Measurements from ENCODE around the gene AMDHD1.
"Not testable (repeated sequence)": the region's sequence is repeated elsewhere in the genome, so short reads cannot be mapped to it uniquely, and the experiment has no call there.

AMDHD1 gene

DNA sequence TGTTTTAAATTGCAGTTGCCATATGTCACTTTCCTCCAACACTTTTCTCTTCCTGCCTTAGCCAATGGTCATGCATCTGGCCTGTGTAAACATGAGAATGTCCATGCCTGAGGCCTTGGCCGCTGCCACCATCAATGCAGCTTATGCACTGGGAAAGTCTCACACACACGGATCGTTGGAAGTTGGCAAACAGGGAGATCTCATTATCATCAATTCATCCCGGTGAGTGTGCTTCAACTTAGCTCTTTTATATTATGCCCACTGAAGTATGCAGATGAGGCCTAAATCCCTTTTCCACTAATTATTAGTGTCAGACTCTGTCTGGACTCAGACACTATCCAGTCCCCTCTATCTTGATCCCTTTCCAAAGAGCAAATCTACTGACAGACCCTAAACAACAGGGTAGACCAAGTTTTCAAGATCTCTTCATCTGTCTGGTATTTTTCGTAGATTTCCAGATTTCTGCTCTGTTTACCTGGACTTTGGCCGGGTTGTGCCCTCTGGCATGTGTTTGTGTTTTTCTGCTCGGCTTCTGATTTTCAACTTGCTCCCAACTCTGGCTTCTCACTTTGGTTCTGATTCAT is 23.2 kb downstream of the AMDHD1 start:
- no peak for DNase-seq

DNA sequence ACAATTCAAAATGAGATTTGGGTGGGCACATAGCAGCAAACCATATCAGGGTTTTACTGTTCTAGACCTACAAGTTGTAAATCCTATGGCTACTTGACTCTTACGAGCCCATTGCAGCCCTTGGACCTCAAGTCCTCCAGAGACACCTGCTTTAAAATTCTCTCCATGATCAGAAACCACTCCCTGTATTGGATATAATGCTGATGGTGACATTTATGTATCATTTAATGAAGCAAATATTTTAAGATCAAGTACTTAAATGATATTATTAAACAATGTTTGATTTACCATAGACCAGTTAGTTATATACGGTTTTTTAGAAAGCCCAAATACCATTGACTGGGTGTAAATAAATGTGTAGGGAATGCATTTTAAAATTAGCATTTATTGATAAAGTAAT is 24.2 kb downstream of the AMDHD1 start:
- no peak for DNase-seq

DNA sequence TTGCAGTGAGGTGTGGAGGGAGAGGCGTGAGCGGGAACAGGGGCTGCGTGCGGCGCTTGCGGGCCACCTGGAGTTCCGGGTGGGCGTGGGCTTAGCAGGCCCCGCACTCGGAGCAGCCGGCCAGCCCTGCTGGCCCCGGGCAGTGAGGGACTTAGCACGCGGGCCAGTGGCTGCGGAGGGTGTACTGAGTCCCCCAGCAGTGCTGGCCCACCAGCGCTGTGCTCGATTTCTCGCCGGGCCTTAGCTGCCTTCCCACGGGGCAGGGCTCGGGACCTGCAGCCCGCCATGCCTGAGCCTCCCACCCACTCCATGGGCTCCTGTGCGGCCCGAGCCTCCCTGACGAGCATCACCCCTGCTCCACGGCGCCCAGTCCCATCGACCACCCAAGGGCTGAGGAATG is 26.0 kb downstream of the AMDHD1 start:
- not testable (repeated sequence) for DNase-seq

DNA sequence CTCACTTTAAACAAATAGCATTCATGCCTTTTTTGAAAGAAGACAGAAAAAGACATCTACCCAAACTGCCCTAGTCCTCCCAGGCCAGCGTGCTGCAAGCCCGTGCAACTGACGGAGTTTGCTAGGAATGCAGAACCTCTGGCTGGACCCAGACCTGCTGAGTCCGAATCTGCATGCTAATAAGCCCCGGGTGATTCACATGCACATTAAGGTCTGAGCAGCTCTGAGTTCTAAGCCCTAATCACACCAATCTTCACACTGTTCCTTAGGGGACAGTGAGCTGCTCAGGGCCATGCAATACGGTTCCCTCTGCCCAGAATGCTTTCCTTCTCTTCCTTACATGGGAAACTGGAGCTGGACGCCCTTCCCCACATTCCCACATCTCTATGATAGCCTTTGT is 27.8 kb downstream of the AMDHD1 start:
- no peak for DNase-seq

DNA sequence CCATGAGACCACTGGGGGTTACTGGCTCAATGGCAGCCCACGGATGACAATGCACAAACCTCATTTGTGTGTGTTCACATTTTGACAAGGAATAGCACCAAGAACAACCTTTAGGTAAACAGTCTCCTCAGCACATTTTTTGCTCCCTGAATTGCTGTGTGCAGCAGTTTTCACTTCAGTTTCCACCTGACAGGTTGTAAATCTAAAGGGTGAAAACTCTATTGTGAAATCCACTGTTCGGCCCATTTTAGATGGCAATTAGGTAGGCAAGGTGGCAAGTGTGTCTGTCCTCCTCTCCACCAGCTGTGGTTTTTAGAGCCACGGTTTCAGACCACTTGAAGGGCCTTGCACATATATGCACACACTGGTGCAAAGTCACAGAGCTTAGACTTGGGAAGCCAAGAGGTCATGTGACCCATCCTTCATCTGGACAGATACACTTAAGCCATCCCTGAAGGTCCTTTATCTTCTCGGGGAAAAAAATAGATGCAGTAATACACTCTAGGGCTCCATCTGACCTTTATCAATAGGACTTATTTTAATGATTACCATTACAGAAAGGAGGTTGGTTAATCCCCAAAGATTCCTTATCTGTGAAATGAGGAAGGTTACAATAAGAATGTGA is 29.8 kb downstream of the AMDHD1 start:
- DNase-seq: peak; percentile 87

DNA sequence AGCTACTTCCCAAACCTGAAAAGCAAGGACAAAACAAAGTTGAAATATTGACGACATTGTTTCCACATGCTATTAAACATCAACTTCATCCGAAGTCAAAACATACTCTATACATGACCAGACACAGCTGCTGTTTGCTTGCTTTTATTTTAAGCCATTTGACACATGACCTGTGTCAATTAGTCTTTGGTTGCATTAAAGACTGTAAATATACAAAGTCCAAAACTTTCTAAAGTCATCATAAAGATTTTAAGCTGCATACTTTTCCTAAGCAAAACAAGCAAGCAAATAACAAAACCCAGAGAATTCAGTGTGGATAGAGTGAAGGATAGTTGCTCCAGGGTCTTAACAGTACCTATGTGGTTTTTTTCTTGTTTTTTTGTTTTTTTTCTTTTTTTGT is 31.2 kb downstream of the AMDHD1 start:
- DNase-seq: no peak

DNA sequence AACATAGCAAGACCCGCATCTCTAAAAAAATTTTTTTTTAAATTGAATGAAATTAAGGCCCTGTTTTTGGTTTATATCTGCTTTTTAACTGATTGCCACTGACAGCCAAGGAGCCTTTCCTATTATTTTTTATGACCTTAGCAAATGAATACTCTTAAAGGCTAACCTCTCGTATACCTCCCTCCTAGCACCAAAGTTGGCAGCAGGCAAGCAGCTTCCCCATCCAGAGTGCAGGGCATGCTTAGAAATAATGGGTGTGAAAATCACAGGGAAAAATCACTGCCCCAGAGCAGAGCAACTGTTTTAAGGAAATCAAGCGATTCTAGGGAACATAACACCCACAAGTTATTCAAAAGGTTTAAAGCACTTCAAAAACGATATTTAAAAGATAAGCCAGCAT is 32.4 kb downstream of the AMDHD1 start:
- DNase-seq: no peak

DNA sequence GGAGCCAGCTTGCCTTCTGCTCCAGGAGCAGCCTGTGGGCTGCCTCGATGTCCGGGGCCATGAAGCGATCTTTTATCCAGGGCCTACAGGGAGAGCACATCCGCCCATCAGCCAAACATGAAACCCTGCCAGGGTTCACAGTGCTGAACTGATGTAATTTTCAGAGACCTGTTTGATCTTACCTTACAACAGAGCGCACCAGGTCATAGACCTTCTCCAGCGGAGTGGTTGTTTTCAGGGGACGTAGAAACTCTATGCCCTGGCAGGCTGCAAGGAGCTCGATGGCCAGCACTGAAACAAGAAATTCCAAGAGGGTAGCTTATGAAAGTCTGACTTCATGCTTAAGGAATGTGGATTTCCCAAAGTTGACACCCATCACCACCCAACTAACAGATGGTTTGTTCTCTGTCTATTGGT is 33.3 kb downstream of the AMDHD1 start:
- DNase-seq: no peak

DNA sequence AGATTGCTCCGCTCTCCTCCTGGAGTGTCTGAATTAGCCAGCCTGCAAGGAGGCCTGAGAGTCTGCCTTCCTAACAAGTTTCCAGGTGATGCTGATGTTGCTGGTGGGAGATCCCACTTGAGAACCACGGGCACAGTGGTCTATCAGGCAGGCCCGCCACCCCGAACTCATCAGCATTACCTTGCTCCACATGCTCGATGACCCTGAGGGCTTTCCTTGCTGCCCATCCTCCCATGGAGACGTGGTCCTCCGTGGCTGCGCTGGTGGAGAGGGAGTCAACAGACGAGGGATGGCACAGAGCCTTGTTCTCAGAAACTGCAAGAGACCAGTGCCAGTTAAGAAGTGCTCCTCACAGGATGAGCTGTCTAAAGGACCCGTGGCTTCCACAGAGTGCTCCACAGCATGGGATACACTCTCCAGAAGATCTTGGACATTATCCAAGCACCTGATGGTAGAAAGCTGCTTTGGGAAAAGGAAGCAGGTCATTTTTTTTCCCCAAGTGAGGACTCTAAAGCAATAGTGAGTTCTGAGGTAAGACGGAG is 34.7 kb downstream of the AMDHD1 start:
- no peak for DNase-seq

DNA sequence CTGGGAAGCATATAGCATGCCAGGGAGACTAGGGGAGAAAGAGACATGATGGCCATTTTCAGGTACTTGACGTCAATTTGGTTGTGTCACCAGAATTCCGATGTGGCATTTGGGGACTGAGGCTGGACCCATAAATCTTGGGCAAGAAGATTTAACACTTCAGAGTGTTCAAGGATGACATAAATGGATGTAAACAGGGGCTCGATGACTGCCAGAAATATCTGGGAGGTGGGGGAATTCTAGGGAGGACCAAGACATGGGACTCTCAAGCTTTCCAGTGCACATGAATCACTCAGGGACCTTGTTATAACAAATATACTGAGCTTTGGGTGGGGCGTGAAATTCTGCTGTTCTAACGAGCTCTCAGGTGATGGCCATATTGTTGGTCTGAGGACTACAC is 35.2 kb downstream of the AMDHD1 start:
- DNase-seq: no peak

DNA sequence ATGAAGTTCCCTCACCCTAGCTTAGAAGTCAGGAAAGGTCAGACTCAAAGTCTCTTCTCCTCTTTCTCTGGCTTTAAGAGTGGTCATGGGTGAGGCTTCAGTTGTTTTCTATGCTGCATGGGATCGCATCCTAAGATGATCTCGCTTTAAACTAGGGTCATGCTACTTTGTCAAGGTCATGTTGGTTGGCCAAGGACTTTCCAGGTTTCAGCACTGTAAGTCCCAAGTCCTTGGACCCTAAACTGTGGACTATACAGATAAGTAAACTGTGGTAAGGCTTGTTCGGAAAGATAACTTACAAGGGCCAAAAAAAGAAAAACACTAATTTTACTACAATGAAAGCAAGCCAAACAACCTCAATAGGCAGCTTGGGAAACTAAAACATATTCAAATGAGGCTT is 35.6 kb downstream of the AMDHD1 start:
- DNase-seq: no peak

DNA sequence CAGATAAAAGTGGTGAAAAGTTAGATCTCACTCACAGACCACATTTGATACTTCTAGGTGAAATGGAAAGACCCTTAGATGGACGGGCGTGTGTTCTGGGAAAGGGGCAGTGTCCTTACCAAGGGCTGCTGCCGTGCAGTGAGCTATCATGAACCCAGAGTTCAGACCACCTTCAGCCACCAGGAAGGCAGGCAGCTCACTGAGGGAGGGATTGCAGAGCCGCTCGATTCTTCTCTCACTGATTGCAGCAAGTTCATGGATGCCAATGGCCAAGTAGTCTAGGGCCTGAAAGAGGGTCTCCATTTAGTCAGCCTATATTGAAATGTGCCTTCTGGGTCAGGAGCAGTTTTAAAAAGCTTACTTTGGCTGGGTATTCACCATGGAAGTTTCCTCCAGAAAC is 37.3 kb downstream of the AMDHD1 start:
- DNase-seq: no peak

DNA sequence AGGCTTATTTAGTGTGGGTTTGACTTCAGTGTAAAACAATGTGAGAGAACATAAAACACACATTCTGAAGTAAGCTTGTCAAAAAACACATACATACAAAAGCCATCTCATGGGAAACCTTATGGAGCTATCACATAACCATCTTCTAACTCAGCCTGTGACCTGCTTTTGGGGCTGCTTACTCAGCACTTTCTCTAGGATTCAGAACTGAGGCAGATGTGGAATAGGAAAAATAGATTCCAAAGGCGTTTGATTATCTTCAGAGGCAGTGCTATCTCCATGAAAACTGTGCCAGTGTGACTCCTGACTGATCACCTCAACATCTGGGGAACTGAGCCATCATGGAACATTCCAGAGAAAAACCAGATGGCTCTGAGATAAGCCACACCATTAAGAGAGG is 39.5 kb downstream of the AMDHD1 start:
- DNase-seq: no peak

DNA sequence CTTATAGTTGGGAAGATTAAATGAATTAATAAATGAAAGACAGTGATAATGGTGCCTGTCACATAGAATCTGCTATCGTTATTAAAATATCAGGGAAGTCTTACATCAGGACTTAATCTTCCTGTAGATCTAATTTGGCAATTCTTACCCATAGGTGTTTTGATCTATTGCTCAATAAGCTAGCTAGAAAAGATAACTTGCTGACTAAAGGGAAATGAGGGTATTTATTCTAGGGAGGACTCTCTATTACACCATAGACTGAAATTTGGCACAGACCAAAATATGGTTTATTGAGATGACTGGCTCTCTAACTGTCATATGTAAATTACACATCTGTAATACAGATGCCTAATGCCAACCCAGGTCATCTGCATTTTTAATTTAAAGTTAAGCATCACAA is 41.6 kb downstream of the AMDHD1 start:
- no peak for DNase-seq

DNA sequence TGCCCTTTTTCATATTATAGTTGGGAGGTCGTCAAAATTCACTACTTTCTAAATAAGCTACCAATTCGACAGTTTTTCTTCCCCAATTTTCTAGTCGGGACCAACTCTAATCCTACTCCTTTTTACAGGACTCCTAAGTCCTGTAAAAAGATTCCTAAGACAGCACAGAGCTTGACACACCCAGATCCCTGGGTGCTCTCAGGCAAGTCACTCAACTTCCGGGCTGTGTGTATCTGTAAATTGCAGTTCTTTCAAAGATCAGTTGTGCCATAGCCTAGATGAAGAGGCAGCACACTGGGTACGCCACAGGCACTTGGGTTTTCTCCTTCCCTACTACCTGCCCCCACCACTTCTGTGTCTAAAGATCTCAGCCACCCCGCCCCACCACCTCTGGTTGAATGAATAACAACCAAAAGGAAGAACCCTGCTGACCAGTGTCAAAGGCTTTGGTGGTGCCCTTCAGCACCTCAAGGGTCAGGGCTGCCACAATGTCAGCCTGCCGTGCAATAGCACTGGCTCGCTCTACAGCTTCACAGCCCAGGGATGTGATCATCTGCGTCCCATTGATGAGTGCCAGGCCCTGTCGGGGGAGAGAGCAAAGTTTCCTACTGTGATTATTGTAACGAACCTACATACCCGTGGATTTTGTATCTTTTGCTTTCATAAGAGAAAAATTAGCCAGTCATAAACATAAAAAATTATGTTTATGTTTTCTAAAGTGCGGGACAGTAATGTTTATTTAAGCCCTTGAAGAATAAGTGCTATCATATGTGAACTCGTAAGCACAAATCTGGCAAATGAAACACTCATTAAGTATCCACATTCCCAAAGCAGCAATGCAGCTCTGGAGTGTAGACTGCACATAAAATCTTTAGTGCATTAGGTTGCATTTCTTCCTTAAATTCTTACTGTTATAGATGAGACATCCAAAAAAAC is 43.8 kb downstream of the AMDHD1 start:
- no peak for DNase-seq

DNA sequence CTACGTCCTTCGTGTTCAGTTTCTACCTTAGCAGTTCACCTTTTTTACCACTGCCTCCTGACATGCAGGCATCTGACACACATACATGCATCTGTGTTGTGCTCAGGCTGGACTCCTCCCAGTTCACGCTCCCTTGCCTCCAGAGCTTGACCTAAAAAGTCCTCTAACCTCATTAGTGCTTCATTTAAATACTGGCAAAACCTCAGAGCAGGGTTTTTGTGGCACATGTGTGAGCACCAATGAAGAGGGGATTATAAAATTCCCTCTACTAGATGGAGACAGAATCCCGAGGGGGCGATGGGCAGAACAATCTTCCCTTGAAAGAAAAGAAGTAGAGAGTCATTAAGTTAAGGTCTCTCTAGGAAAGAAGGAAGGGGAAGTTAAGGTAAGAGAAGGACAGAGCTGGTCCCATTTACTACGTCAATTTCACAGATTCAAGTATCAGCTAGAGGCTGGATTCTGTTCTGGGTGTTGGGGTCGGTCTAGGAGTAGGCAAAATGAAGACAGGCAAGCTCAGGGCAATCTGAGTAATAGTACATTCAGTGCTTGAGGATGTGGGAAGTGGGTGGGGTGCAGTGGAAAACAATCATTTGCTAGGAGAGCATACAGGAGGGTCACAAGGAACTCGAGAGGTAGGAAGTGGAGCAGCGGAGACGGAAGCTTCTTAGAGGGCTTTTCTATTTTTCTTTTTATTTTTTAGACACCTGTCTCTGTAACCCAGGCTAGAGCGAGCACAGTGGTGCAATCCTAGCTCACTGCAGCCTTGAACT is 45.6 kb downstream of the AMDHD1 start:
- no peak for DNase-seq

DNA sequence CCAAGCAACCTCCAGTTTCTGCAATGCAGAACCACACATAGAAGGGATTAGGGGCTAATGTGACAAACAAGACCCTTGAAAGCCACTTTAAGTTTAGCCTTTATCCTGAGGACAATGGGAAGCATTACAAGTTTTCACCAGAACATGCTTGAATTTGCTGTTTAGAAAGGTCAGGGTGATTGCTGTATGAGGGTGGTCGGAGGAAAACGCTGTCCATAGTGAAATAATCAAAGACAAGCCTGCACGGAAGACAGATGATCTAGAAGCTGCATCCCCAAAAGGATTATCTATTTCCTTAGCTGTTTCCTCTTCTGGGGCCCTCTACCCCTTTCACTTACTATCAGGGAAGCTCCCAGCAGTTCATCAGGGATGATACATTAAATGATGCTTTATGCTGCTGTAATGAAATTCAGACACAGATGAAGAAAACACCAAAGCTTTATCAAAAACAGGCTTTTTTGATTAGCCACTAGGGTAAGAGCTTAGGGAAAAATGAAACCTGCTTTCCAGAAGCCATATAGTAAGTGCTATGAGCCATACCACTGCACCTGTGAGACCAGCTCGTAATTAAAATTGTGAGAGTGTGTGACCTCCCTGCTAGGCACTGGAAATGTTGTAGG is 46.5 kb downstream of the AMDHD1 start:
- DNase-seq: no peak

DNA sequence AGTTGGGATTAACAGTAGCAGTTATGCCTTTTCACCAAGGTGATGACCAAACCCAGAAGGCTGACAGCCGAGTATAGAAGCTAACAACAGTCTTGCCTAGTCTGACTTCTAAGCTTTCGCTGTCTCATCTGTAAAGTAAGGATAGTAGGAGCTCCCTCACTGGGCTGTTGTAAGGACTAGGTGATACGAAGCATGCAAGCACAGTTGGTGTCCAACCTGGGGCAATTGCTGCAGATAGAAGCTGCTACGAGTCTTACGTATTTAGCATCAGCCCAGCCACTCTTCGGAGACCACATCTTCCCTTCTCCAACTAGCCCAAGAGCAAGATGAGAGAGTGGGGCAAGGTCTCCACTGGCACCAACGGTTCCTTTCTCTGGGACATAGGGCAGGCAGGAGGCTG is 47.0 kb downstream of the AMDHD1 start:
- no peak for DNase-seq

DNA sequence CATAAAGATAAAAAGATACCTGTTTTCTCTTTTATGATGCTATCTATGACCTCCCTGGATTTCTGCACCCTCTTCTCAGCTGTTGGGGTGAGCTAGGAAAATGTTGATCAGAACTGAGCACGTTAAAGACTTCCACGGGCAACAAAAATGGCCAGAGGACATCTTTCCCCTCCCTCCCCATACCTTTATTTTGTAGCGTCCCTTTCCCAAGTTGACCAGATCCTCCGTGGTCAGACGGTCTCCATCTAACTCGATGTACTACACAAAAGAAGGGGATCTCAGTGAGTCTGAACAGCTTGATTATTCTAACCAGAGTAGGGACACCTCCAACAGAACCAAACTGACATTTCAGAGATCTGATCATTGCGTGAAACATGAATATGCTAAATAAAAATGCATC is 50.8 kb downstream of the AMDHD1 start:
- DNase-seq: no peak

DNA sequence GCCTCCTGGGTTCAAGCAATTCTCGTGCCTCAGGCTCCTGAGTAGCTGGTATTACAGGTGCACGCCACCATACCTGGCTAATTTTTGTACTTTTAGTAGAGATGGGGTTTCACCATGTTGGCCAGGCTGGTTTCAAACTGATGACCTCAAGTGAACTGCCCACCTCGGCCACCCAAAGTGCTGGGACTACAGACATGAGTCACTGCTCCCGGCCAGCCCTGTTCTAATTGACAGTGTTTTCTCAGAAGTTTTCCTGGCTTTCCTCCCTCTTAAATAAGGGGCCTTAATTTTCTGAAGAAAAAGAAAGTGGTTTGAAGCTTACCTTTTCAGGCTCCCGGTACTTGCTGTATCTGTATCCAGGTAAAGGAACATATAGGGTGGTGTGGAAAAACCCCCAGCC is 51.3 kb downstream of the AMDHD1 start:
- no peak for DNase-seq

DNA sequence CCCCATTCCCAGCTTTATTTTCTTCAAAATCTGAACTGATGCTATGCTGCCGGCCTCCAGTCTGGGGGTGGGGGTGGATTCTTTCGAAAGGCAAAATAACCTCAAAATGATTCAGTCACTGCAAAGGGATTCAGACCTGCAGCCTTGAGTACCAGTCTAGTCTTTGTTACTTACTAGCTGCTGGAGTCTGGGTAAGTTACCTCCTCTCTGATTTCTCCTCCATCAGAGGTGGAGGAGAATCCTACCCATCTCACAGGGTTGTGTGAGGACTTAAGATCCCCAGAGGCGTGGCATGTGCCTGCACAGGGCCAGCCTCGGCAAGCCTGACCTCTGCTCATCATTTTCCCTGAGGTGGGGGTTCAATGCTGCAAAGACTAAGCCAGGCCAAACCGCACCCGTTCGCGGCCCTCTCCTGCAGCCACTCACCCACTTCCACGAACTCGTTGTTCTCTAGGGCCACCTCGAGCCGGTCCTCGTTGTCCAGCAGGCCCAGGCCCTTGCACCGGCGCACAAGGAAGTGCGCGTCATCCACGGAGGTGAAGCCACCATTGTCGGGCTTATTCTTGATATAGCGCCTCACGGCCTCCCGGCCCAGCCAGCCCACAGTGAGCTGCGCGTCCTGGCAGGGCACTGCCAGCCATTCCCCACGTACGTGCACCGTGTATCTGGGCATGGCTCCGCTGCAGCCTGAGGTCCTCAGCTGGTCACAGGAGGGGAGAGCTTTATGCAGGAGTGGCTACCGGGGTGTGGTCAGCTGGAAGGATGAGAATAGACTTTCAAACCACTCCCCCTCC is 52.3 kb downstream of the AMDHD1 start:
- DNase-seq: no peak

All from RPMI8226 (cell line).